Thoracic aorta (tissue), 2 donors: Measurements from ENCODE around the gene SLC44A1. TPM values are rescaled to one million over a fixed set of nuclear protein-coding genes. Genes with fewer than 3 reads are reported as not detected.

Source experiments
- ATAC-seq: fragments of 150-250 bp; one replicate; pipeline ENCODE4 v1.8.0; 2017; ENCODE audit warnings: low read depth; ENCODE audit not compliant: insufficient number of reproducible peaks, low FRiP score
- DNase-seq: peaks from one replicate; pipeline ENCODE4 v3.0.0-alpha.2; 2020; ENCODE audit warnings: low spot score
- H3K27ac ChIP-seq, 2 donors: fragments of 200-600 bp; sonication (generic); 1 replicate in 1 of 2; 2 replicates in 1 of 2; pipeline ENCODE4 v1.5.1; 2016; ENCODE audit warnings: mild to moderate bottlenecking in 2 of 2, moderate library complexity in 2 of 2
- H3K27me3 ChIP-seq: fragments of 200-600 bp; sonication (generic); replicated peaks from 2 replicates; pipeline ENCODE4 v1.6.0; 2016; ENCODE audit warnings: mild to moderate bottlenecking; ENCODE audit not compliant: insufficient read depth
- H3K36me3 ChIP-seq: fragments of 200-600 bp; sonication (generic); one replicate; pipeline ENCODE4 v1.5.1; 2016
- H3K4me1 ChIP-seq, 2 donors: fragments of 200-600 bp; sonication (generic); 1 replicate in 1 of 2; 2 replicates in 1 of 2; pipeline versions ENCODE4 v1.5.1 to v1.6.0; 2016; ENCODE audit warnings: low read depth in 2 of 2, mild to moderate bottlenecking in 1 of 2; ENCODE audit not compliant: control insufficient read depth in 1 of 2
- H3K4me3 ChIP-seq: fragments of 200-600 bp; sonication (generic); 2 replicates; pipeline ENCODE4 v1.5.1; 2016; ENCODE audit warnings: mild to moderate bottlenecking
- H3K9me3 ChIP-seq: fragments of 200-600 bp; sonication (generic); 2 replicates; pipeline ENCODE4 v1.5.1; 2016
- CTCF ChIP-seq: fragments of 200-600 bp; sonication (generic); IDR thresholded peaks from one replicate; pipeline ENCODE4 v1.5.1; 2019; ENCODE audit warnings: antibody characterized with exemption
- total RNA-seq, 2 donors: library from RNA; depleted of rRNA; stranded (reverse); fragments of >200 nt; gene quantifications; one replicate each; pipeline versions ENCODE4 v1.1.0 to v1.2.3, GENCODE V29; 2016

SLC44A1 gene
- total RNA-seq, 2 donors from 2014 or later = 33.9 to 58.8 TPM

DNA sequence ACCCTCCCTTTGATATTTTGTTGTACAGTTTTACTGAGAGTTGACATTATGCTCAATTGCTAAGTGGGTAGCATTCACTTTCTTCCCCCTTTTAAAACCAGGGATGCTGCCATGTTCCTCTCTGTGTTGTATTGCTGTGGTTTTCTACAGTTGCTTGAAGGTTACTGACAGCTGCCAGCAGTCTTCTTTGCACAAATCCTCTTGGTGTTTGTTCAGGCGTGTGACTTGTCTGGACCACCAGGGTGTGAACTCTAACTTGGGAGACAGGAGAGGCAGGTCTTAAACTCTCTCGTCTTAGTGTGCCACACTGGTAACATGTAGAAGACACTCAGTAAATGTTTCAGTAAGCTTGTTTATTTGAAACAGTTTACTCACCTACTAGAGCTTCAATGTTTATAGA is 25.1 kb downstream of the SLC44A1 start:
- Histone ChIP-seq H3K4me1 (no peaks in the 10 kb centered on the region), H3K27me3 (no peaks in the 10 kb centered on the region), H3K36me3 (no peaks in the 10 kb centered on the region), H3K9me3 (no peaks in the 10 kb centered on the region), H3K27ac (no peak overlapping the region), H3K4me3 (no peak overlapping the region)
- TF ChIP-seq CTCF = no peak
- no peak for DNase-seq
- ATAC-seq = no peak

GRCh38 chr9:105270711-105271110 is 26.3 kb downstream of the SLC44A1 start:
- Histone ChIP-seq H3K4me1 (no peaks in the 10 kb centered on the region), H3K36me3 (no peaks in the 10 kb centered on the region), H3K9me3 (no peaks in the 10 kb centered on the region), H3K4me3 (no peak overlapping the region), H3K27ac (no peak overlapping the region), H3K27me3 (no peaks in the 10 kb centered on the region)
- no peak for ATAC-seq
- no peak for DNase-seq
- TF ChIP-seq CTCF = no peak

GRCh38 chr9:105273731-105274130 is 29.3 kb downstream of the SLC44A1 start:
- no peak for DNase-seq
- no peak for ATAC-seq
- TF ChIP-seq CTCF = no peak

DNA sequence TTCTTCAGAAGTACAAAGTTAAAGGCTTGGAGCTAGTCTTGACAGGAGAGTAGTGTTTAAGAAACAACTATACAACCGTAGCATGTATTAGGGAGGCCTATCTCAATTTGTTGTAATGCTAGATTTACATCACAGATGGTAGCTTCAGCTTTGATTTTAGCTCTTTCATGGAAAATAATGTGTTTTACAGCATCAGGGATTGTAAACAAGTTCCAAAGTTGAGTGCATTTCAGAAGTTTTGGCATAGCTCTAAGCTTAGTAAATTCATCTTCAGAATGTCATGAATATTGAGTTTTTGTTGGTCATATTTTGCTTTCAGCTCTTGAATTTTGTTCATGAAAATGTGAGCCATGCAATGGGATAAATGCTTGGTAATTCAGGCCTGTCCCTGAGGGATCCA is 30.7 kb downstream of the SLC44A1 start:
- ATAC-seq = no peak
- H3K9me3 ChIP-seq = no peaks in the 10 kb centered on the region
- peaks cover 0 to 8% of the 10 kb centered on the region in 2 donors for H3K4me1 ChIP-seq
- no peaks in the 10 kb centered on the region for H3K27me3 ChIP-seq
- no peak overlapping the region for H3K4me3 ChIP-seq
- no peak overlapping the region for H3K27ac ChIP-seq
- no peaks in the 10 kb centered on the region for H3K36me3 ChIP-seq
- TF ChIP-seq CTCF = no peak
- no peak for DNase-seq

More at GRCh38 chr9:105273731-105274130, 29.3 kb downstream of the SLC44A1 start:
- no peak overlapping the region for H3K4me3 ChIP-seq
- no peak overlapping the region for H3K27ac ChIP-seq
- peaks cover 0 to 4% of the 10 kb centered on the region in 2 donors for H3K4me1 ChIP-seq
- no peaks in the 10 kb centered on the region for H3K27me3 ChIP-seq
- H3K9me3 ChIP-seq = no peaks in the 10 kb centered on the region
- H3K36me3 ChIP-seq = no peaks in the 10 kb centered on the region

GRCh38 chr9:105275938-105276337 is 31.5 kb downstream of the SLC44A1 start:
- H3K36me3 ChIP-seq = no peaks in the 10 kb centered on the region
- H3K27me3 ChIP-seq = no peaks in the 10 kb centered on the region
- ATAC-seq (no peak), DNase-seq (no peak)
- TF ChIP-seq CTCF = no peak
- no peak overlapping the region for H3K27ac ChIP-seq
- no peaks in the 10 kb centered on the region for H3K9me3 ChIP-seq
- peaks cover 0 to 8% of the 10 kb centered on the region in 2 donors for H3K4me1 ChIP-seq
- no peak overlapping the region for H3K4me3 ChIP-seq
